Measurements from ENCODE around the gene RCAN3. TPM values are rescaled to one million over a fixed set of nuclear protein-coding genes. Genes with fewer than 3 reads are reported as not detected.
A peak's percentile ranks its signal among the peaks of the same experiment; 100 is the strongest.

The RCAN3 gene
- total and polyA plus RNA-seq, 9 of the 15 experiments (the other 6 are each of a cell fraction or from before 2014, with no cell fraction given): 0.10 to 1.4 (median 0.43) TPM

GRCh38 chr1:24452922-24453485 is 49.6 kb upstream of the RCAN3 start (continued):
- TF ChIP-seq, protein P1, sequence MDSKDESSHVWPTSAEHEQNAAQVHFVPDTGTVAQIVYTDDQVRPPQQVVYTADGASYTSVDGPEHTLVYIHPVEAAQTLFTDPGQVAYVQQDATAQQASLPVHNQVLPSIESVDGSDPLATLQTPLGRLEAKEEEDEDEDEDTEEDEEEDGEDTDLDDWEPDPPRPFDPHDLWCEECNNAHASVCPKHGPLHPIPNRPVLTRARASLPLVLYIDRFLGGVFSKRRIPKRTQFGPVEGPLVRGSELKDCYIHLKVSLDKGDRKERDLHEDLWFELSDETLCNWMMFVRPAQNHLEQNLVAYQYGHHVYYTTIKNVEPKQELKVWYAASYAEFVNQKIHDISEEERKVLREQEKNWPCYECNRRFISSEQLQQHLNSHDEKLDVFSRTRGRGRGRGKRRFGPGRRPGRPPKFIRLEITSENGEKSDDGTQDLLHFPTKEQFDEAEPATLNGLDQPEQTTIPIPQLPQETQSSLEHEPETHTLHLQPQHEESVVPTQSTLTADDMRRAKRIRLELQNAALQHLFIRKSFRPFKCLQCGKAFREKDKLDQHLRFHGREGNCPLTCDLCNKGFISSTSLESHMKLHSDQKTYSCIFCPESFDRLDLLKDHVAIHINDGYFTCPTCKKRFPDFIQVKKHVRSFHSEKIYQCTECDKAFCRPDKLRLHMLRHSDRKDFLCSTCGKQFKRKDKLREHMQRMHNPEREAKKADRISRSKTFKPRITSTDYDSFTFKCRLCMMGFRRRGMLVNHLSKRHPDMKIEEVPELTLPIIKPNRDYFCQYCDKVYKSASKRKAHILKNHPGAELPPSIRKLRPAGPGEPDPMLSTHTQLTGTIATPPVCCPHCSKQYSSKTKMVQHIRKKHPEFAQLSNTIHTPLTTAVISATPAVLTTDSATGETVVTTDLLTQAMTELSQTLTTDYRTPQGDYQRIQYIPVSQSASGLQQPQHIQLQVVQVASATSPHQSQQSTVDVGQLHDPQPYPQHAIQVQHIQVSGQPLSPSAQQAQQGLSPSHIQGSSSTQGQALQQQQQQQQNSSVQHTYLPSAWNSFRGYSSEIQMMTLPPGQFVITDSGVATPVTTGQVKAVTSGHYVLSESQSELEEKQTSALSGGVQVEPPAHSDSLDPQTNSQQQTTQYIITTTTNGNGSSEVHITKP (IDR thresholded peaks at IDR 0.05; ENCODE audit: partially characterized antibody): peak; percentile 88
- no peak for TF ChIP-seq THAP7 (CRISPR knock-in tag; IDR thresholded peaks at IDR 0.05)
- no peak for TF ChIP-seq SPI1 (IDR thresholded peaks at IDR 0.05; ENCODE audit: borderline replicate concordance, low read depth, low read length)
- TF ChIP-seq, protein P2, sequence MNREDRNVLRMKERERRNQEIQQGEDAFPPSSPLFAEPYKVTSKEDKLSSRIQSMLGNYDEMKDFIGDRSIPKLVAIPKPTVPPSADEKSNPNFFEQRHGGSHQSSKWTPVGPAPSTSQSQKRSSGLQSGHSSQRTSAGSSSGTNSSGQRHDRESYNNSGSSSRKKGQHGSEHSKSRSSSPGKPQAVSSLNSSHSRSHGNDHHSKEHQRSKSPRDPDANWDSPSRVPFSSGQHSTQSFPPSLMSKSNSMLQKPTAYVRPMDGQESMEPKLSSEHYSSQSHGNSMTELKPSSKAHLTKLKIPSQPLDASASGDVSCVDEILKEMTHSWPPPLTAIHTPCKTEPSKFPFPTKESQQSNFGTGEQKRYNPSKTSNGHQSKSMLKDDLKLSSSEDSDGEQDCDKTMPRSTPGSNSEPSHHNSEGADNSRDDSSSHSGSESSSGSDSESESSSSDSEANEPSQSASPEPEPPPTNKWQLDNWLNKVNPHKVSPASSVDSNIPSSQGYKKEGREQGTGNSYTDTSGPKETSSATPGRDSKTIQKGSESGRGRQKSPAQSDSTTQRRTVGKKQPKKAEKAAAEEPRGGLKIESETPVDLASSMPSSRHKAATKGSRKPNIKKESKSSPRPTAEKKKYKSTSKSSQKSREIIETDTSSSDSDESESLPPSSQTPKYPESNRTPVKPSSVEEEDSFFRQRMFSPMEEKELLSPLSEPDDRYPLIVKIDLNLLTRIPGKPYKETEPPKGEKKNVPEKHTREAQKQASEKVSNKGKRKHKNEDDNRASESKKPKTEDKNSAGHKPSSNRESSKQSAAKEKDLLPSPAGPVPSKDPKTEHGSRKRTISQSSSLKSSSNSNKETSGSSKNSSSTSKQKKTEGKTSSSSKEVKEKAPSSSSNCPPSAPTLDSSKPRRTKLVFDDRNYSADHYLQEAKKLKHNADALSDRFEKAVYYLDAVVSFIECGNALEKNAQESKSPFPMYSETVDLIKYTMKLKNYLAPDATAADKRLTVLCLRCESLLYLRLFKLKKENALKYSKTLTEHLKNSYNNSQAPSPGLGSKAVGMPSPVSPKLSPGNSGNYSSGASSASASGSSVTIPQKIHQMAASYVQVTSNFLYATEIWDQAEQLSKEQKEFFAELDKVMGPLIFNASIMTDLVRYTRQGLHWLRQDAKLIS (CRISPR knock-in tag; IDR thresholded peaks at IDR 0.05): no peak
- TF ChIP-seq CREB1 (IDR thresholded peaks at IDR 0.05): no peak
- TF ChIP-seq CREB1 (CRISPR knock-in tag; IDR thresholded peaks at IDR 0.05): no peak
- no peak for TF ChIP-seq SIX5 (IDR thresholded peaks at IDR 0.05; ENCODE audit: borderline replicate concordance in 1 of 2, insufficient read depth in 1 of 2, low read depth in 1 of 2, low read length in 2 of 2)
- TF ChIP-seq ZNF316 (IDR thresholded peaks at IDR 0.05): peak; percentile 68
- TF ChIP-seq, protein P3, sequence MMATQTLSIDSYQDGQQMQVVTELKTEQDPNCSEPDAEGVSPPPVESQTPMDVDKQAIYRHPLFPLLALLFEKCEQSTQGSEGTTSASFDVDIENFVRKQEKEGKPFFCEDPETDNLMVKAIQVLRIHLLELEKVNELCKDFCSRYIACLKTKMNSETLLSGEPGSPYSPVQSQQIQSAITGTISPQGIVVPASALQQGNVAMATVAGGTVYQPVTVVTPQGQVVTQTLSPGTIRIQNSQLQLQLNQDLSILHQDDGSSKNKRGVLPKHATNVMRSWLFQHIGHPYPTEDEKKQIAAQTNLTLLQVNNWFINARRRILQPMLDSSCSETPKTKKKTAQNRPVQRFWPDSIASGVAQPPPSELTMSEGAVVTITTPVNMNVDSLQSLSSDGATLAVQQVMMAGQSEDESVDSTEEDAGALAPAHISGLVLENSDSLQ (IDR thresholded peaks at IDR 0.05): no peak
- TF ChIP-seq MIER1 (IDR thresholded peaks at IDR 0.05; ENCODE audit: low read depth): no peak
- peak; percentile 59; the same call in 1 of the 2 replicates for TF ChIP-seq C11orf30 (IDR thresholded peaks at IDR 0.05; ENCODE audit: low read depth)
- peak; percentile 30; the same call in 1 of the 2 replicates for TF ChIP-seq MAFF (IDR thresholded peaks at IDR 0.05; ENCODE audit: low read length)
- no peak for TF ChIP-seq NCOA4 (IDR thresholded peaks at IDR 0.05; ENCODE audit: partially characterized antibody)
- no peak for TF ChIP-seq RFX5 (IDR thresholded peaks at IDR 0.05; ENCODE audit: low read depth, low read length)
- no peak for TF ChIP-seq EP400 (IDR thresholded peaks at IDR 0.05)

All from K562 (cell line).